Measurements from ENCODE around the gene C16orf96.

The C16orf96 gene

GRCh38 chr16:4633910-4634635 lies 77.9 kb downstream of the C16orf96 start:
- Histone ChIP-seq H3K27ac (no peak overlapping the region), H3K4me3 (no peak overlapping the region)

GRCh38 chr16:4634768-4635167 lies 78.6 kb downstream of the C16orf96 start:
- Histone ChIP-seq H3K4me3 (no peak overlapping the region), H3K27ac (no peak overlapping the region)

- H3K27ac ChIP-seq: no peak overlapping the region
- no peak overlapping the region for H3K4me3 ChIP-seq
These were observed 80.1 kb downstream of the C16orf96 start for GRCh38 chr16:4636196-4636595.

GRCh38 chr16:4637501-4638166 lies 81.5 kb downstream of the C16orf96 start:
- Histone ChIP-seq H3K27ac (no peak overlapping the region), H3K4me3 (no peak overlapping the region)

- peak overlapping the region in 3 of 21 experiments; percentile 11 to 60 (median 31) for H3K27ac ChIP-seq
These were observed 83.9 kb downstream of the C16orf96 start for GRCh38 chr16:4639899-4640509.

GRCh38 chr16:4640572-4641305 lies 84.6 kb downstream of the C16orf96 start:
- Histone ChIP-seq H3K4me3 (no peak overlapping the region), H3K27ac (peak overlapping the region in 3 of 21 experiments; percentile 11 to 60 (median 31))

More at GRCh38 chr16:4639899-4640509, 83.9 kb downstream of the C16orf96 start:
- H3K4me3 ChIP-seq: no peak overlapping the region

GRCh38 chr16:4641306-4641687 lies 85.2 kb downstream of the C16orf96 start:
- H3K27ac ChIP-seq: no peak overlapping the region
- no peak overlapping the region for H3K4me3 ChIP-seq

GRCh38 chr16:4641895-4642294 lies 85.8 kb downstream of the C16orf96 start:
- H3K4me3 ChIP-seq: no peak overlapping the region
- no peak overlapping the region for H3K27ac ChIP-seq

GRCh38 chr16:4646773-4647643 lies 90.9 kb downstream of the C16orf96 start:
- no peak overlapping the region for H3K4me3 ChIP-seq
- no peak overlapping the region for H3K27ac ChIP-seq

GRCh38 chr16:4647644-4647980 lies 91.5 kb downstream of the C16orf96 start:
- H3K27ac ChIP-seq: no peak overlapping the region
- no peak overlapping the region for H3K4me3 ChIP-seq

- no peak overlapping the region for H3K27ac ChIP-seq
- H3K4me3 ChIP-seq: no peak overlapping the region
These were observed 92.8 kb downstream of the C16orf96 start for GRCh38 chr16:4648917-4649316.

GRCh38 chr16:4649744-4650442 lies 93.8 kb downstream of the C16orf96 start:
- Histone ChIP-seq H3K27ac (no peak overlapping the region), H3K4me3 (no peak overlapping the region)

Measured in skin epidermis (tissue), 12 donors.